NCI-H2029 treated with DMSO at 0.1 percent for 48 hours (cell line): ENCODE results near the gene C12orf60.
"Not testable (repeated sequence)": the region's sequence is repeated elsewhere in the genome, so short reads cannot be mapped to it uniquely, and the experiment has no call there.

Experiments used
- DNase-seq: peaks from one replicate; lab custom pipeline; 2025; lab: John Stamatoyannopoulos, UW

The C12orf60 gene

DNA sequence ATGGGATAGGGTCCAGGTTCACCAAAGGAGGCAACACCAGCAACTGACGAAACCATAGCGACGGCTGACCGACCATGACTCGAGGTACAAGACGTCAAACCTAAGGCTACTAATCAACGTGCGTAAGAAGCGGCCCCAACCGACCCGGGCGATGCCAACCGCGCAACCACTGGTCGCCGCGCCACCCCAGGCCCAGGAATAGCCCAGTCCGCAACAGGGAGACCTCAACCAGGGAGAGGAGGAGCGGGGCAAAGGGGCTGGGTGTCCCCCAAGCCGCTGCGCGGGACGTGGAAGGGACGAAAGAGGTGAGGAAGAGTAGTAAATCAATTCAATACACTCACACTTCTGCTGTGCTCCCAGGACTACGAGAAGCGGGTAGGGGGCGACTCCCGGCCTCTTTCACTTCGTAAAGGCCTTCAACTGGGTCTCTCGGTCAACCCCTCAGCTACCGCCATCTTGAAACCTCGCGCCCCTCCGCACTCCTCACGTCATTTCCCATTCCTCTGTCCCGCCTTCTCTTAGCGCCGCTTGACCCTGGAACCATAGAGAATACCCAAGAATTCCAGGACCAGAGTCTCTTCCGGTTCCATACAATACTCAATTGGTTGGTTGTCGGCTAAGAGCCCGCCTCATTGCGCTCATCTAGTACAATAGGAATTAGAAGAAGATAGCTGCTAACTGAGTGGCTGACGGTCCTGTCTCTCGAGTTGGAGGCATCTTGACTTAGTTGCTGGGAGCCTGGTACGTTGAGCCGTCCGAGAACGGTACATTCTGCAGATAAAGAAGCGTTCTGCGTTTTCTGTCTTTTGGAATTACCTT, at the start of gene C12orf60, which contains the start of gene WBP11:
Gene C12orf60, plus strand, starts transcription at position 660 of the 819 bp plus-strand sequence. CDS start 19,266 bp downstream, outside the sequence.
Gene WBP11, minus strand, starts transcription at position 468 of the 819 bp plus-strand sequence. CDS start 2,095 bp downstream, outside the sequence.
- peak; percentile 98 for DNase-seq

GRCh38 chr12:14756334-14757143, 46.9 kb upstream of the C12orf60 start:
- no peak for DNase-seq

GRCh38 chr12:14759711-14760280, 43.7 kb upstream of the C12orf60 start:
- DNase-seq: not testable (repeated sequence)

GRCh38 chr12:14765398-14765797, 38.1 kb upstream of the C12orf60 start:
- no peak for DNase-seq

DNA sequence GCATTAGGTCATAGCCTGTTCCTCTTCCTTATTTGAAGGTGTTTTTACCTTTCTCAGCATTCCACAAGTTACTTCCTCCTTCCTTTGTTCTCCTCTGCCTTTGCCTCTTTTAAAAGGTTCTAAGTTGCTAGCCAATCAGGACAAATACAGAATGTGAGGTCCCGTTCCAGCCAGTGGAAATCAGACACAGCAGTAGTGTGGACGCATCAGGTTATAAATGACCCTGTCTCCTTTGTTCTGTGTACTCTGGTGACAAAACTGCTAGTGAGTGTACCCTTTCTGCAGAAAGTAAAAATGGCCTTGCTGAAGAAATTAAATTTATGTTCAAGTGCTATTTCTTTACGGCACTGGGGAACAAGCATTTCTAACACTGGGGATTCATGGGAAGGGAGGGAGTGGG, 37.5 kb upstream of the C12orf60 start:
- not testable (repeated sequence) for DNase-seq

DNA sequence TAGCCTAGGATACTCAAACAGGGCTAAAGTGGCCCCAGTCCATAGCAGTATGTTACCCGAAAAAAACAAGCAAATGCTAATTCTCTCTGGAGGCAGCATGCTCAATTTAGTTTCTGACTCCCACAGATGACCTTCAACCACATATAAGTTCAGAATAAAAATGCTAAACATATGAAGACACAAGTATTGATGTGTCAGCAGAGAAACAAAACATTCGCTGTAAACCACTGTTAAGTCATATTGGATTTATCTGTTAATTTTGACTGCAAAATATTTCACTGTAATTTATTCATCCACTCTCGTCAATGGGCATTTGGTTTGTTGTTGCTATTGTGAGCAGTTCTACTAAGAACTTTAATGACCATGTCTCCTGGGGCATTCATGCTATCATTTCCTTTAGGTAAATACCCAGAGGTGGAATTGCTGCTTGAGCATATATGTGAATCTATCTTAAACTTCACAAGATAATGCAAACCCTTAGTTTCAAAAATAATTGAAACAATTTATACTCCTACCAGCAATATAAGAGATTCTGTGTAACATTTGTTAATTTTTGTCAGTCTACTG, 36.7 kb upstream of the C12orf60 start:
- no peak for DNase-seq

DNA sequence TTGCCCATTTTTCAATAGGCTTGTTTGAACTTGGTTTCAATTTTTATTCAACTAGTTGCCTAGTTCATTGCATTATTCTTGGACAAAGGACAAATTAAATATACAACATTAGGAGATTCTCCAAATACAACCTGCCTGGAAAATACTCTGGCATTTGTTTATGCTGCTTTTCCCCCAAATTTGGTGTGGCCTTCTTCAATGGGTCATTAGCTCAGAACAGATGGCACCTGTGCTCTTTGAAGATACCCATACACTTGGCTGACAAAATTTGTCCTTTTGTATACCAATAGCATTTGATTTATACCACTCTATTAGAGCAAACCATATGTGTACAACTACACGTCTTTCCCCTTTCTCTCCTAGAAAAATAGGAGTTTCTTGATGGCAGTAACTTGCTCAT, 35.9 kb upstream of the C12orf60 start:
- no peak for DNase-seq

DNA sequence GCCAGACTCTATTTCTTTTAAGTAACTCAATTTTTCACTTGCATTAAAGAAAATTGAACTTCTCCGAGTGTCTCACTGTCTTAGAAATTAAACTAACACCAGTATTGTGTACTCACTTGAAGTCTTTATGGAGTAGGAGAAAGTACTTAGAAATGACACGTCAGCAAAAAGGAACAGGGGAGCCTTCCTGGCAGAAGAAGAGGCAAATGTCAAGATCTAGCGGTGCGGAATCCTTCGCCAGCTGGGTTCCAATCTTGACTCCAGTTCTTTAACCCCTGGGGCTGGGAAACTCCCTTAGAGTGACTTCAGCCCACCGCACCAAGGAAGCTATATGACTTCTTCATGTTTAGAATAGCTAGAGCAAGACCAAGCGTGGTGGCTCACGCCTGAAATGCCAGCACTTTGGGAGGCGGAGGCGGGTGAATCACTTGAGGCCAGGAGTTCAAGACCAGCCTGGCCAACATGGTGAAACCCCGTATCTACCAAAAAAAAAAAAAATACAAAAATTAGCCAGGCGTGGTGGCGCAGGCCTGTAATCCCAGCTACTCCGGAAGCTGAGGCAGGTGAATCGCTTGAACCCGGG, 34.6 kb upstream of the C12orf60 start:
- no peak for DNase-seq

GRCh38 chr12:14769466-14769968, 34.0 kb upstream of the C12orf60 start:
- no peak for DNase-seq

DNA sequence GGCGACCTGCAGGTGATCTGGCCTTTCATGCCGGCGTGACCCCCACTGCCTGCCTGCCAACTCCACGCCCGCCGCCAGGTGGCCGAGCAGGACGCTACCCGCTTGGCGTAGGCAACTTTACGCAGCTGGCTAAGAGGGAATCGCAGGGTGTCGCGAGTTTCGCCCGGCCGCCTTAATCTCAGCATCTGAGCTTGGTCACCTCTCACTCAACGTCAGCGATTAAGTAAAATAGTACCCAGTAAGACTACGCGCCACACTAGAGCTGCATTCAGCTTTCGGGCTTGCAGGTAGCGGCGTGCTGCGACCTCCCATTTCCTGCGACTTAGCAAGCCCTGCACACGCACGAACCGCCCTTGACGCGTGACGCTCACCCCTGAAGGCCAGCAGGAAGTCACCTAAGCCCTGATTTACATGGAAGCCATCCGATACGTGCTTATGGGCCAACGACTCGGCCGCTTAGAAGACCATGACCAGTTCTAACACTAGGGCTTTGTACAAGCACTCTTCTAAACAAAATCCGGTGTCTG, 33.4 kb upstream of the C12orf60 start:
- DNase-seq: peak; percentile 60

GRCh38 chr12:14770496-14771461, 32.7 kb upstream of the C12orf60 start:
- peak; percentile 88 for DNase-seq

DNA sequence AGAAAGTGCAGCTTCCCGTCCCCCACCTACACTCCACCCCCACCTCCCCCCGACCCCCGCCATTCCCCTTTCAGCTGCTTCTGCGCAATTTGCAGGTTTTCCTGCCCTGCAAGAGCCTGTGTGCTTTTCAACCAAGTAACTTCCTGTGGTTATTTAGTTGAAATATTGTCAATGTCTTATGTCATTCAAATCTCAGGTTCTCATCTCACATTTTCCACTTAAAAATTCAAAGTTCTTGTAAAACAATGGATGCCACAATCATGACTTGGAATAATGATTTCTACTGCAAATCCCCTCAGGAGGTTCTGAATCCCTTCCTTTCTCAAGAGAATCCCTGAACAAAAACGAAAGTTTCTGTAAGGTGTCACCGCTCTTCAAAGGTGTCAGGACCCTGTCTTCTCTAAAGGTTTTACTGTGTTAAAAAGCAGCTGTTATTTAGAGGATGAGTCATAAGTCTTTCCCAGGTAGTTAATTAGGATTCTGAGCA, 31.8 kb upstream of the C12orf60 start:
- no peak for DNase-seq

GRCh38 chr12:14772946-14773345, 30.5 kb upstream of the C12orf60 start:
- DNase-seq: no peak

DNA sequence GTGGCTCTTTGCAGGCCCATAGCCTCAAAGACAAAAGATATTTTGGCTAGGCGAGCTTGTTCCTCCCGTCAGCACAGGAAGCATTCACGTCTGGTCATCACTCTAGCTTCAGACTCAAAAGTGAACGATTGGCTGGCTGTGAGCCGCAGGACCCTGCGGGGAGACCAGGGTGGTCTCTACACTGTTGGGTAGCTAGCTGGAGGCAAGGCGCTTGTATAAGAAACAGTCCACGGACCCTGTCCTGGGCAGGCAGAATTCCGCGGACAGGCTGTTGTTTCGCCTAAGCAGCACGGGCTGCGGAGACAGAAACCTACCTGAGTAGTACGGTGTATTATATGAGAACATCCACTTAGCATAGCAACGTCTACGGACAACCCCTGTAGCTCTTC, 29.8 kb upstream of the C12orf60 start:
- no peak for DNase-seq

GRCh38 chr12:14774074-14774905, 29.2 kb upstream of the C12orf60 start:
- peak; percentile 21 for DNase-seq

- DNase-seq: no peak
Measured at GRCh38 chr12:14774906-14775635, 28.4 kb upstream of the C12orf60 start.

DNA sequence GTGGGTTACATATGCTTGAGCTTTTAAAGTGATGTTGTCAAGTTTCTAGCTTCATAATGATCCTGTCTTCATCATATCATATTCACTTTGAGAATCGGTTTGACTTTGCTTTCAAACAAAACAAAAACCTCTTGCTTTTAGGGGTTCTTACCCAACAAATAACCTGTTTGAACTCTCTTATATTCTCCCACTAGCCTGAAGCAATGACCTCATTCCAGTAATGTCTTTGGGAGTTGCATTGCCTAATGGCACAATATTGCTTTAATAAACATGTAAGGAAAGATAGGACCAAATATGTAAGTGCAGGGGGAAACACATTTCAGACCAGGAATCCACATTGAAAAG, 27.9 kb upstream of the C12orf60 start:
- no peak for DNase-seq

GRCh38 chr12:14776236-14776961, 27.1 kb upstream of the C12orf60 start:
- no peak for DNase-seq
